HG03354 (cell line): ENCODE results near the gene KDM4C.

Experiments used
- ATAC-seq: cut with Tn5 transposase; IDR thresholded peaks from one replicate; pipeline ENCODE4 v1.9.1; 2021; ENCODE audit warnings: mild to moderate bottlenecking; ENCODE audit not compliant: unreplicated experiment, poor library complexity, severe bottlenecking

The KDM4C gene

DNA sequence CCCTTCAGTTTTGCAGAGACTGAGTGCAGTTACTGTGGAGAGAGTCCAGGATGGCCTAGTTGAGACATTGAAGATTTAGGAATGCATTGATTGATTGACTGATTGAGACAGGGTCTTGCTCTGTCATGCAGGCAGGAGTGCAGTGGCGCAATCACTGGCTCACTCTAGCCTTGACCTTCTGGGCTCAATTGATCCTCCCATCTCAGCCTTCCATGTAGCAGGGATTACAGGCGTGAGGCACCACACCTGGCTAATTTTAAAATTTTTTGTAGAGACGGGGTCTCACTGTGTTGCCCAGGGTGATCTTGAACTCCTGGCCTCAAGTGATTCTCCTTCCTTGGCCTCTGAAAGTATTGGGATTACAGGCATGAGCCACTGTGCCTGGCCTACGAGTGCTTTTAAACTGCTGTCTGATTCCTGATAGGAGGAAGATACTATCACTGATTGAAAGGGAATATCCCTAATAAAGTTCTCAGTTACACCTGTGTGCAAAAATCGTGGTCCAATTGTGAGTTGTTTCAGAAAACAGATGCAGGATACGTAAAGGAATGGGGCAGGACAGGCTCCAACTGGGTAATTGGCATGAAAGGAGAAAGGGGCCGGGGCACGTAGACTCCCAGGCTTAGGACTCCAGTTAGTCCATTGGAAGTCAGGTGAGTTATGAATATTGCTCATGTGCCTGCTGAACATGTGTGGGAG lies 87.5 kb downstream of the KDM4C start:
- ATAC-seq, result no peak

DNA sequence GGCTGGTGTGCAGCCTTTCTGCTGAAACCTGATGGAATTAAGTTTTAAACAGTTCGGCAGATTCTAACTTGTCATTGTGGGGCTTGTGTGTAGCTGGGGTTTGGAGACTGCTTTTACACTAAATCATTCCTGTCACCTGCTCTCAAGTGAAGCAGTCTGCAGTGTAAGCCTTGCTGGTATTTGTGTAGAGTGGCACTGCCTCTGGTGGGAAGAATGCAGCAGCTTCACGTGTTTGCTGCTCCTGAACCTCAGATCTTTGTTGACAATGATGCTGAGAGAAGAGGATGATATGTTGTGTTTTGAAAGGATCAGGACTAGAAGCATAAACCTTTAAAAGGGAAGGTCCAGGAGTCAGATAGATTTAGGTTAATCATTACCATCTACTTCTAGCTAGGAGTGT lies 88.1 kb downstream of the KDM4C start:
- ATAC-seq, result no peak

DNA sequence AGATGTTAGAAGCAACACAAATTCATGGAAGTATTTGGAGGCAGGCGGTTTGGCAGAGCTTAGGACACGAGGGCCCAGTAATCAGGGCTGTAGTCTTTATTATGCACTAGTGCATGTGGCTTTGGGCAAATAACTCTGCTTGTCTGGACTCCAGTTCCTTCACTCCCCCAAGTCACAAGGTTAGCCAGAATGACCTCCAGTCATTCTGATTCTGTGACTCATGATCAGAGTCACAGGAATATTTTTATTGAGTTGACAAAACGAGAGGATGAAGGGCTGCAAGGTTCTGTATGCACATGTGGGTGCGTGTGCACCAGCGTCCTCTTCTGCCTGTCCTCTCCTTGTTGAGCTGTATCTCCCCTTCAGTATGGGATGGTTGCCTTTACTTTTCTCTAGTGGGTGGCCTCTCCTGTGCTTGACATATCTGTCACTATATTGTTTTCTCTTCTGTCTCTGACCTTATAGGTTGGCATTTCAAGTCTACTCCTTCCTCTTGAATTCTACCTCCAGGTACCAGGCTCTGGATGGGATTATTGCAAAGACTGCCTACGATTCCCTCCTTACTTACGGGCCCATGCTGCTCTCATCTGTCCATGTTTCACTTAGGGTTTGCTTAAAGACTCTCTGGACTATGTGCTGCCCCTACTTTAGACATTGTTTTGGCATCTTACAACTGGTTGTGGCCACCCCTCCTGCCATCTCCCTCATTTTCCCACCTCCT lies 94.6 kb downstream of the KDM4C start:
- no peak for ATAC-seq

DNA sequence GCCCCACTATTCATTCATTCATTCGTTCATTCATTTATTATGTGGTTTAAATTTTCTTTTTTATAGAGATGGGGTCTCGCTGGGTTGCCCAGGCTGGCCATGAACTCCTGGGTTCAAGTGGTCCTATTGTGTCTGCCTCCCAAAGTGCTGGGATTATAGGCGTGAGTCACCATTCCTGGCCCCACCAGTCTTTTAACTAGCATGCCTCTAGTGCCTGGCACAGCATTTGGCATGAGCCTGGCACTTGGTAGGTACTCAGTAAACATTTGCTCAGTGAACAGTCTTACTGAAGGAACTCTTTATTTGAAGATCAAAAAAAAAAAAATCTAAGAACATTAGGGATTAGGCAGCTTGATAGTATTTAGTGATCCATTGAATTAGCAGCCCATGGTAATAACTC lies 98.1 kb downstream of the KDM4C start:
- ATAC-seq, result no peak

DNA sequence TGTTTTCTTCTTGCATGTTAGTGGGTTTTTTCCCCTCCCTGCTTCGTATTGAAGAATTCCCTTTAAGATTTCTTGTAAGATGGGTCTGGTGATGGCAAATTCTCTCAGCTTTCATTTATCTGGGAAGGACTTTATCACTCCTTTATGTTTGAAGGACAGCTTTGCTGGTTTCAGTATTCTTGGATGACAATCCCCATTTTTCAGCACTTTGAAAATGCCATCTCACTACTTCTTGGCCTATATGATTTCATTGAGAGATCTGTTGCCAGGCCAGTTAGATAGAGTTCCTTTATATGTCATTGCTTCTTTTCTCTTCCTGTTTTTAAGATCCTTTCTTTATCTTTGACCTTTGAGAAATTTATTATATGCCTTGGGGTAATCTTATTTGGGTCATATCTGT lies 106.3 kb downstream of the KDM4C start:
- no peak for ATAC-seq

DNA sequence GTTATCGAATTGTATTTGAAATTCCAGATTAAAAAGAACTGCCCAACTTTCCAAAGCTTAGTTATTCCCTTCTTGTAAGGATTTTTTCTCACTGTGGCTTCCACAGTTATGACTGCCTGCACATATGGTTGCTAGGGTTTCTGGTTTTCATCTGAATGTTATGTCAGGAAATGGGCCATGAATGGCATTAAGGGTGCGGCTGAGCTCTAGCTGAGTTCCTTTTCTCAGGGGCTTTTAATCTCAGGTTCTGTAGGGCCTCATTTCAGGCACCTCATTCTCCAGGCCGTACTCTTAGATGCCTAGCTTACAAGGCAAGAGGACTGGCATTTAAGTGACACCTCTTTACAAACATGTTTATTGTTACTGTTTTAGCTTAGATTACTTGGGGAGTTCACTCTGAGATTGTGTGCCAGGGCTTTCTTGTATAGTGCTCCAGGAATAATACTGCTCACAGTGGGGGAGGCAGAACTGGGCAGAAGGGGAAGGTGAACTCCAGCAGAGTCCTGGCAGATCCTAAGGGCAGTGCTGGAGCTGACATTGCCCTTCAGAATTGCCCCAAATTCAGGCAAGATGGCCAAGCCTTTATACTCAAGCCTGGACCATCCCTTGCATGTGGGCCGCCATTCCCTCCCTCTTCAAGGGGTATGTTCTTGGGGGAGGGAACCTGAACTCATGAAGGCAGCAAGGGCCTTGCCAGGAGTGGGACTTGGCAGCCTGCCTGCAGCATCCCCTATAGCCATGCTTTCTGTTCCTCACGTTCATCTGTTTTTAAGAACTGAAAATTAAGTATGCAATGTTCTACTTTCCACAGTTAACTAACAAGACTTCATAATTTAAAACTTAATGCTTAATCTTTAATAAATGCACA lies 111.5 kb downstream of the KDM4C start:
- ATAC-seq, result no peak

DNA sequence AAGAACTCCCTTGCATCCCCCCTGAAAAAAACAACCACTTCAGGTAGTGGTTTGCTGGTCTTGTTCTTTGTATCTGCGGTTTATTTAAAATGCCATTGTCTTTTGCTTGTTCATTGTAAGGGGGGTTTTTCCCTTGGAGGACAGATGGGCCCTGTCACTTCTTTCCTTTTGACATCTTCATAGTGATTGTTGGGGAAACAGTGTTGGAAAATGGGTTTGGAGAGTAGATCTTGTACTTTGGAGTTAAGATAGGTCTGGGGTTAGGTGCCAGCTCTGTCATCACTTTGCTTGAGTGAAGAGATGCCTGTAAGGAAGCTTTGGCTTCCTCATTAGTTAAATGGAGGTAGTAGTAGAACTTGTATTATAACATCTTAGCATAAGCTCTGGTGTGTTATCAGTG lies 112.4 kb downstream of the KDM4C start:
- no peak for ATAC-seq

DNA sequence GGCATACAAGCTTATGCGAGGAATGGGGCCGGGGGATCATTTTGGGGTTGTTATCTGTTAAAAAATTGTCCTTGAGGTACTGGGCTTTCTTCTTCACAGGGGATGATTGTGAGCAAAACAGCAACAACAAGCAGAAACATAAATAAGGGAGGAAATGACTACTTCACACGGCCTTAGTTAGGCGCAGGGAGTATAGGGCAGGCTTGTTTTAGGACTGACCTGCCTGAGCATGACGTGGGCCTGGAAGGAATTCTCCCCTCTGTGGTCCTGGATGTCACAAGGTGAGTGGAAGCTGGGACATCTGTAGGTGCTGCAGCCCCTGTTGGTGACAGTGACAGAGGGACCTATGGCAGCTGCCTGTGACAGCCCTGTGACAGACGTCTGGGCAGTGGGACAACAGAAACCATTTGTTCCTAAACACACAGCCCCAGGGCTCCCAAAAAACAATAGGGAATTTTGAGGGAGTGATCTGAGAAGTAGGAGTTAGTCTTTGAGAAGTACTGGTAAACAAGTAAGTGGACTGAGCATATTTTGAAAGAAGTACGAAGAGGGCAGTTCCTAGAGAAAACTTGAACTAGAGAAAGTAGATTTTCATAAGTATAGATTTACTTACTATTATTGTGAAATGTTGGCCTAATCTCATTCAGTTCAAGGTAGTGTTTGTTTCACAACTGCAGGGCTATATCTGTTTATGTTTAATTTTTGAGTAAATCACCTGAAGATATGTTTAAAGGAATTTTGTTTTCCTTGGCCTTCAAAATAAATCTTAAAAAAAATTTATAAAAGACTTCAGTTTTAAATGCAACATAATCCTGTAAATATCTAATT lies 113.1 kb downstream of the KDM4C start:
- ATAC-seq, result no peak

DNA sequence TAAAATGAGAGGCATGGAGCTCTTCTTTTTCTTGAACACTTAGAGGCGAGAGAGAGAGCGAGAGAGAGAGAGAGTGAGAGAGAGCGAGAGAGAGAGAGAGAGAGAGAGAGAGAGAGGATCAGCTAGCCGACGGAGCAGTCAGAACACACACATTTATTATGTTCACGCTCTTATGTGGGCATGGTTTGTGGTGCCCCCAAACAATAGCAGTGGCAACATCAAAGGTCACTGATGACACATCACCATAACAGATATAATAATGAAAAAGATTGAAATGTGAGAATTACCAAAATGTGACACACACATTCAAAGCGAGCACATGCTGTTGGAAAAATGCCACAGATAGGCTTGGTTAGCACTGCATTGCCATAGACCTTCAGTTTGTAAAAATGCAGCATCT lies 116.1 kb downstream of the KDM4C start:
- ATAC-seq, result no peak

DNA sequence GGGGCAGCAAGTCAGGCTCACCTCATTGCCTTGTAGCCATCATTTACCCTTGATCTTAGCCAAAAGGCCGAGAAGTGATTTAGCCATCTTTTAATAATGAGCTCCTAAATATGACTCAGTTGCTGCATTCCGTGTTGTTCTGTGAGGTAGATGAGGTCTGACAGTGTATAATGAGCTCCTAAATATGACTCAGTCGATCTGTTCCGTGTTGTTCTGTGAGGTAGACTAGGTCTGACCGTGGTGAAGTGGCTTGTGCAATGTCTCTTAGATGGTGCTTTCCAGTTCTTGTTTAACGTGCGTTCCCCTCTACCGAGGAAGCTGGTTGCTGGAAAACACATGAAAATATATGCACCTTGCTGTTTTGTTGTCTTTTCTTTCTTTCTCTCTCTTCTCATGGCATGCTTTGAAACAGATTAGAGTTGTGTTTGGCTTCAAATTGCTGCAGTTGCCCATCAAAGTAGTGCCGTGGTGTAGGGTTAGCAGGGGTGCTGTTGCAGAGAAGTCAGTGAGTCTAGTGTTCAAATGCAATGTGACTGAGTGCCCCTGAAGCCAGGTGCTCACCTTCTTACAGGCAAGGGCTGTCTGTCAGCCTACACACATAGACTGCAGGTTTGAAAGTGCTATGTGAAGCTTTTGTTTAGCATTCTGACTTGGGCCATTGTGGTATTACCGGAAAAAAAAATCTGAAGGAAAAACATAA lies 118.6 kb downstream of the KDM4C start:
- no peak for ATAC-seq

DNA sequence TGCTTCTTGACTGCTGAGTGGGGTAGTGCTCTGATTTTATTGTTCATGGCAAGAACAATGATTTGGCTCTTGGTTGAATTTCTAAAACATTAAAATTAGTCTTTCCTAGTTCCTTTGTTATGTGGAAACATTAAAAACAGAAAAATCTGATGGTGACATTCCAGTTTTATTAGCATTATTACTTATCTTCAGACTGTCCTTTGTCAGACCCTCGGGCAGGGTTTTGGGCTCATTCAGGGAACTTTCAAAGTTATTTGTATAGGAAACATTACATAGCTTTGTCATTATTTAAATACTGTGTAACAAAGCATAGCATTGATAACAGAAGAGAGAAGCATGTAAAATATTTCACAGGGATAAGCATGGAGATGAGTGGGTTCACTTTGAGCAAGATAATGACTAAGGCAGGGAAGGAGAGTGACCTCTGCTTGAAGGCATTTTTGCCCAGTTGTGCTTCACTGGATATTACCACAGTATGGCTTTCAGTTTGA lies 119.9 kb downstream of the KDM4C start:
- ATAC-seq, result no peak

DNA sequence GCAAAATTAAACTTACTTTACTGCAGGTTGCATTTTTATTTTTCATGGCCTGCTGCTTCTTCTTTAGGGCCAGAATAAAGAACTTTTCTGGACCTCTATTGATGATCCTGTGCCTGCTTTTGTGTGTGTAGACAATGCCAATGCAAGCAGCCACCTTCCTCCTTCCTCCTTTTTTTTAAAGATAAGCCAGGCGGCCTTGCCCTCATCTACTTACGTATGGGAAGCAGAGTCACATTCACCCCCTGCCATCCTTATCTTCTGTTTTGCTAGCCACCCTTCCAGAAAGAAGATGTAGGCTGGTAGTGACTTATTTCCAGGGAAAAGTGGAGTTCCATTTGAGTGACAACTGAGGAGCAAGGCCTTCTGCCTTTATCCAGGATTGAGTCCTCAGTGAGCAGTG lies 122.9 kb downstream of the KDM4C start:
- ATAC-seq, result no peak

DNA sequence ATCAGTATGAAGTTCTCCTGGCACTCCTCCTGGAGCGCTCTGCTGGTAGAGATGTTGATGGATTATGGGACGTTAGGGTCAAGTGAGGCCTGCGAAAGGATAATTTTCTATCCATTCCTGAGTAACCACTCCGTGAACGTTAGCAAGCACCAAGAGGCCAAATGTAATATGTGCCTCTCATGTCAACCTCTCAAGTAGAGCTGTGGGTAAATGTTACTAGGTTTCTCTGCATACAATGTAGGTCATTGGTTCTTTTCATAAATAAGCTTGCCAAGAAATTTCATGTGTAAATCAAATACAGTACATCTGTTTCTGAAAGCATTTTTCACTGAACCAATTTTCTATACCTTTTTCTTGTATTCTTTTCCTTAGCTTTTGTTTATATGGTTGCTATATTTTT lies 126.3 kb downstream of the KDM4C start:
- no peak for ATAC-seq

DNA sequence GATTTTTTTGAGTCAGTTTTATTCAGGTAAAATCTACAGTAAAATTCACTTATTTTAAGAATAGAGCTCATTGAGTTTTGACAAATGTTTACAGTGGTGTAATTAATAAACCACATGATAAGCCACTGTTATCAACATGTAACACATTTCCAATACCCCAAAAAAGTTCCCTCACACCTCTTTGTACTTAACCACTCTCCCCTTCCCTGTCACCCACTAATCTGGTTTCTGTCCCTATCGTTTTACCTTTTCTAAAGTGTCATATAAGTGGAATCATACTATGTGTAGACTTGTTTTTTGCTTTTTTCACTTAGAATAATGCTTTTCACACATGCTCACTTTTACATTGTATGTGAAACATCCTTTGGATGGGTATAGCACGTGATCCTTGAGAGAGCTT lies 127.2 kb downstream of the KDM4C start:
- ATAC-seq, result no peak

DNA sequence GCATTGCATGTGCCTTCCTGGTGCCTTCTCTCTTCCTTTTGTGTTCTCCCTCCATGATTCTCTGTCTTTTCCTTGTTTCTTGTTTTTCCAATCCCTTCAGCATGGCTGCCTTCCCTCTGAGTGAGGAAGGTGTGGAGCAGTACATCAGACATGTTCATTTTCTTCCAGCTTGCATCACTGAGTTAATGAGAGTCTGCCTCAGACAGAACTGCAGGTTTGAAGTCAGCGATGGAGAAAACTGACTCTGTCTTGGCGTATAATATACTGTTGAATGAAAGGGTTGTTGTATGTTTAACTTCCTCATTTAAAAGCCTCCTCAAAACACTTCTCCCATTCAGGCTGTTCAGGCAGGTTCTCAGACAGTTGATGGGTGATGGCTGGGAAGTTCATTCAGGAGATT lies 129.3 kb downstream of the KDM4C start:
- no peak for ATAC-seq

DNA sequence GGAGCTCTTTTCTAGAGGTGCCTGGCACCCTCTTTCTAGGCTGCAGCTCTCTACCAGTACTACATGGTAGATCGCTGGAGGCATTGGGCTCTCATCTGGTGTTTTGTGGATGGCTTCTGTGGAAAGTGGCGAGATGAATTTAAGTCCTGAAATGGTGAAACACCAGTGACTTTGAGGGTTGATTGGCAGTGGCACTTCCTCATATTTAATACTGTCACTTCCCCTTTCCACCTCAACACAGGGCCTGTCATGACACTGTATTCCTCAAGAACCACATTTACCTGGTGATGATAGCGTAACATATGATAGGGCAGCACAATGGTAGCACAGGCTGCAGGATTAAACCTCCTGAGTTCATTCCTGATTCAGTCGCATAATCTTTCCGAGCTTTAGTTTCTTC lies 132.1 kb downstream of the KDM4C start:
- ATAC-seq, result no peak

DNA sequence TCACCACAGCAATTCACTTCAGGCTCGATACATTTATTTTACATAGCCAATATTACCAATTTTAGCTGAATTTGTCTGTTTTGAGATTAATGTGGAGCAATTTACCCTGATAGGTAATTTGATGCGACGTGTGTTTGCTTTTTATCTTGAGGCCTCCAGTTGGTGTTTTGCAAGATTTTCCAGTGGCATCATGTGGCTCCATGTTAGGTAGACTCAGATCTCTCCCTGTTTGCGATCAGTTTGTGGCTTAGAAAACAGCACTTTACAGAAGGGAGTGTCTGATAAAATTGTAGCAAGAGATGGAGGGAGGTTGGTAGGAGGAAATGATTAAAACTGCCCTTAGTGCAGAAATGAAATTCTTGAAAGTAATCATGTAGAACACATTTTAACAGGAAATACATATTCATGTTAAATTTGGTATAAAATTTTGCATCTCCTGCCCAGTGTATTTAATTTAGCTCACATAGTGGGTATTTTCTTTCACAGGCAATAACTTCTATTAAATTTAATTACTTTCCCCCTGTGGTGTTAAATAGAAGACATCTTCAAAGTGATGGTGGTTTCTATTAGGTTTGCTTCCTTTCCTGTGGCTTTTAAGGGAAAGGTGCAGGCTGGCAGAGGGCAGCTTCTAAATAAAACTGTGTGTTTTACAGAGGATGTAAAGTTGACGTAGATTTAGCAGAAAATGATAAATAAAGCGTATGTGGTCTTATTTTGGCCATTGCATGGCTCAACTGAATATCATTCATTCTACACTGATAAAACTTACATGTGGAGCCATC lies 135.8 kb downstream of the KDM4C start:
- peak; percentile 36 for ATAC-seq

DNA sequence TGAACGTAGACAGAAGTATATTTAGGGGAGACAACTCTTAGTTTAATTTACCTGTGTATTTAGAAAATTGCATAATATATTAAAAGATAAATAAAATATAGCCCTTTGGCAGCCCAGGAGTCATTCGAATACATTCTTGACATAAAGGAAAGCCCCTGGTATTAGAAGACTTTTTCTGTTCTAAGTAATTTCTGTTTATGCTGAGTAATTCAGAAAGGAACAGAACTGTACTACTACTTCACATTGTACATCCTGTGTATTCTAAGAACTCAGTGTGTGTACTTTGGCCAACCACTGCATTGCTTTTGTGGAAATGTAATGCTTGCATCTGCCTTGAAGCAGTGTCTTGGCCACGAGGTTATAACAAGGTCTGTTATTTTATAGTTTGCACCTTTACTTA lies 136.4 kb downstream of the KDM4C start:
- peak; percentile 92 for ATAC-seq
